GM12878 (cell line): ENCODE measurements around the gene CNN2. TPM values are rescaled to one million over a fixed set of nuclear protein-coding genes. Genes with fewer than 3 reads are reported as not detected.

Source experiments
- ATAC-seq: fragments of 200-7000 bp; cut with Tn5 transposase; 3 replicates; pipeline ENCODE4 v1.9.1; 2020; ENCODE audit warnings: mild to moderate bottlenecking, moderate library complexity
- BruUV-seq: library from RNA; stranded (reverse); fragments of 400-500 nt; replicated peaks from 2 replicates; lab custom pipeline; 2021; lab: Mats Ljungman, UMichigan
- CTCF ChIA-PET: fragments of 300-600 bp; sonication (Branson Sonifier 250); formaldehyde crosslinking; extraction: SDS; loops from one replicate; lab custom pipeline; 2021; ENCODE audit warnings: inconsistent platforms; lab: Yijun Ruan, JAX
- POLR2A ChIA-PET: fragments of 350-600 bp; formaldehyde crosslinking; extraction: SDS; loops from one replicate; lab custom pipeline; 2021; ENCODE audit warnings: inconsistent platforms; lab: Charles Lee
- RAD21 ChIA-PET: fragments of 300-600 bp; sonication (Branson Sonifier 250); formaldehyde crosslinking; loops from one replicate; lab custom pipeline; 2023; ENCODE audit warnings: antibody characterized with exemption; ENCODE audit not compliant: unreplicated experiment; lab: Charles Lee
- SMC1A ChIA-PET: fragments of 300-600 bp; sonication (Branson Sonifier 250); formaldehyde crosslinking; loops from one replicate; lab custom pipeline; 2023; ENCODE audit not compliant: unreplicated experiment, uncharacterized antibody; lab: Charles Lee
- DNase-seq: peaks from one replicate; pipeline ENCODE4 v3.0.0-alpha.2; 2011; ENCODE audit warnings: low read depth, low spot score
- FAIRE-seq: peaks from 3 replicates; lab custom pipeline; 2011; peaks lifted over from hg19 to GRCh38; lab: Jason Lieb, UNC
- H2AFZ ChIP-seq: 2 replicates; pipeline ENCODE4 v1.6.0; 2011; ENCODE audit warnings: low read depth, low read length, control low read depth; ENCODE audit not compliant: control insufficient read depth
- H3K27ac ChIP-seq: 2 replicates; pipeline ENCODE4 v1.5.1; 2011; ENCODE audit warnings: control low read depth; ENCODE audit not compliant: control insufficient read depth, insufficient read depth
- H3K27me3 ChIP-seq, 2 experiments: replicated peaks in 1 of 2; 2 replicates each; pipeline versions ENCODE4 v1.6.0 to v1.6.1; 2011; ENCODE audit warnings: low read length in 1 of 2; ENCODE audit not compliant: control insufficient read depth in 2 of 2, insufficient read depth in 2 of 2
- H3K36me3 ChIP-seq, 2 experiments: 2 replicates each; pipeline ENCODE4 v1.5.1; 2011; ENCODE audit warnings: low read length in 1 of 2; ENCODE audit not compliant: control insufficient read depth in 2 of 2, insufficient read depth in 2 of 2
- H3K4me1 ChIP-seq: 2 replicates; pipeline ENCODE4 v1.6.1; 2011; ENCODE audit warnings: mild to moderate bottlenecking, low read length, moderate library complexity, mixed read lengths; ENCODE audit not compliant: control insufficient read depth, insufficient read depth
- H3K4me2 ChIP-seq: 2 replicates; pipeline ENCODE4 v1.6.0; 2011; ENCODE audit warnings: control low read depth; ENCODE audit not compliant: control insufficient read depth, insufficient read depth
- H3K4me3 ChIP-seq: fragments of 200-600 bp; sonication (generic); 2 replicates; pipeline ENCODE4 v1.5.1; 2016
- H3K79me2 ChIP-seq: 2 replicates; pipeline ENCODE4 v1.6.0; 2011; ENCODE audit warnings: low read length; ENCODE audit not compliant: control insufficient read depth, insufficient read depth
- H3K9ac ChIP-seq: 2 replicates; pipeline ENCODE4 v1.8.0; 2011; ENCODE audit warnings: low read length, control low read depth, mixed read lengths; ENCODE audit not compliant: control insufficient read depth, insufficient read depth
- H3K9me3 ChIP-seq: replicated peaks from 3 replicates; pipeline ENCODE4 v1.5.1; 2011; ENCODE audit warnings: mild to moderate bottlenecking, low read length; ENCODE audit not compliant: control insufficient read depth, insufficient read depth
- H4K20me1 ChIP-seq: 2 replicates; pipeline ENCODE4 v1.6.0; 2011; ENCODE audit not compliant: control insufficient read depth, insufficient read depth
- SMARCA5 ChIP-seq: fragments of 450-650 bp; IDR thresholded peaks from 2 replicates; pipeline ENCODE4 v1.6.1; 2017; ENCODE audit warnings: mild to moderate bottlenecking
- STAT3 ChIP-seq: IDR thresholded peaks from 2 replicates; pipeline ENCODE4 v1.6.1; 2011; ENCODE audit warnings: low read depth, low read length, improper control_type of control experiment
- ZNF384 ChIP-seq: IDR thresholded peaks from 2 replicates; pipeline ENCODE4 v1.6.1; 2012; ENCODE audit warnings: low read depth, mild to moderate bottlenecking, low read length, improper control_type of control experiment, borderline replicate concordance
- WGBS: methylation state at CpG from one replicate; pipeline ENCODE4 v1.1.6; 2016; ENCODE audit warnings: low lambda C conversion rate; ENCODE audit not compliant: insufficient replicate concordance, insufficient coverage; ENCODE audit errors: missing lambda C conversion rate; 5-methylcytosine and 5-hydroxymethylcytosine counted together
- in situ Hi-C: fragments of 300-500 bp; cut with MboI; formaldehyde crosslinking; loops from 9 replicates; pipeline ENCODE4 v1.14.3; 2018; ENCODE audit warnings: mixed read lengths
- intact Hi-C: fragments of 100-400 bp; cut with micrococcal nuclease; formaldehyde crosslinking; loops from one replicate; pipeline ENCODE4 v1.14.2; 2022; ENCODE audit not compliant: unreplicated experiment
- polyA plus RNA-seq, 11 experiments: library from polyadenylated mRNA; depleted of rRNA in 4 of 11; unstranded in 6 of 11; stranded (reverse) in 5 of 11; fragments of >200 nt; fragmentation: Nextera tagmentation in 4 of 11; fragmentation: Illumina TruSeq in 1 of 11; extraction: Ambion mirVana in 4 of 11; extraction: Trizol in 1 of 11; gene quantifications; 1 replicate in 1 of 11; 2 replicates in 10 of 11; pipeline versions ENCODE4 v1.2.1 to v1.2.3, GENCODE V29; 2011 to 2016; ENCODE audit warnings: inconsistent platforms in 2 of 11, missing spikeins in 2 of 11, low read depth in 1 of 11
- total RNA-seq, 4 experiments: library from RNA; depleted of rRNA in 3 of 4; stranded (reverse); fragments of >200 nt in 3 of 4; fragmentation: Illumina TruSeq in 1 of 4; extraction: Trizol in 1 of 4; gene quantifications; 2 replicates each; pipeline versions ENCODE4 v1.2.1 to v1.2.3, GENCODE V29; 2013 to 2021
- TF ChIP-seq, protein P1 (sequence below): fragments of 450-650 bp; IDR thresholded peaks from 2 replicates; pipeline ENCODE4 v1.6.1; 2016; ENCODE audit warnings: mild to moderate bottlenecking
- TF ChIP-seq, protein P2 (sequence below): IDR thresholded peaks from 2 replicates; pipeline ENCODE4 v1.6.1; 2011; ENCODE audit warnings: borderline replicate concordance, low read depth, mild to moderate bottlenecking, moderate library complexity, low read length; ENCODE audit not compliant: insufficient read depth, poor library complexity, severe bottlenecking
- TF ChIP-seq, protein P3 (sequence below): fragments of 450-650 bp; IDR thresholded peaks from 2 replicates; pipeline ENCODE4 v1.6.1; 2017; ENCODE audit warnings: mild to moderate bottlenecking, moderate library complexity

Gene CNN2
- total and polyA plus RNA-seq, 10 of the 15 experiments (the other 5 are each of a cell fraction or from before 2014, with no cell fraction given), result 34.7 to 311 (median 172) TPM

DNA sequence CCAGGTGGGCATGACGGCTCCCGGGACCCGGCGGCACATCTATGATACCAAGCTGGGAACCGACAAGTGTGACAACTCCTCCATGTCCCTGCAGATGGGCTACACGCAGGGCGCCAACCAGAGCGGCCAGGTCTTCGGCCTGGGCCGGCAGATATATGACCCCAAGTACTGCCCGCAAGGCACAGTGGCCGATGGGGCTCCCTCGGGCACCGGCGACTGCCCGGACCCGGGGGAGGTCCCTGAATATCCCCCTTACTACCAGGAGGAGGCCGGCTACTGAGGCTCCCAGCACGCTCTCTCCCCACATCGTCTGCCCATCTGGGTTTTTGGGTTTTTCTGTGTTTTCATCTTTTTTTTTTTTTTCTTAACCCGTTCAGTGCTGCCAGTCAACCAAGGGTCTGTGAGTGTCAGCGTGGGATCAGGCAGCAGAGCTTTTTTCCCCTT is 11.2 kb downstream of the CNN2 start:
- Histone ChIP-seq H3K4me1 (peaks cover 38% of the 10 kb centered on the region), H3K4me2 (peak overlapping the region; percentile 73), H3K27ac (peak overlapping the region; percentile 78)
- intact Hi-C loops, result no loop called here
- CTCF ChIA-PET, result interaction anchor here (0.6 to 1.8 kb wide), 3 partner anchors 10 to 207 kb away, joined by 4 to 11 read pairs (median 4); no protein-coding TSS in a partner anchor
- TF ChIP-seq, protein P1, sequence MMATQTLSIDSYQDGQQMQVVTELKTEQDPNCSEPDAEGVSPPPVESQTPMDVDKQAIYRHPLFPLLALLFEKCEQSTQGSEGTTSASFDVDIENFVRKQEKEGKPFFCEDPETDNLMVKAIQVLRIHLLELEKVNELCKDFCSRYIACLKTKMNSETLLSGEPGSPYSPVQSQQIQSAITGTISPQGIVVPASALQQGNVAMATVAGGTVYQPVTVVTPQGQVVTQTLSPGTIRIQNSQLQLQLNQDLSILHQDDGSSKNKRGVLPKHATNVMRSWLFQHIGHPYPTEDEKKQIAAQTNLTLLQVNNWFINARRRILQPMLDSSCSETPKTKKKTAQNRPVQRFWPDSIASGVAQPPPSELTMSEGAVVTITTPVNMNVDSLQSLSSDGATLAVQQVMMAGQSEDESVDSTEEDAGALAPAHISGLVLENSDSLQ, result peak; percentile 90
- no peak for TF ChIP-seq STAT3
- TF ChIP-seq ZNF384, result 0 out of 2 replicates have a peak, but pooled peaks have one; percentile 32
- TF ChIP-seq, protein P2, sequence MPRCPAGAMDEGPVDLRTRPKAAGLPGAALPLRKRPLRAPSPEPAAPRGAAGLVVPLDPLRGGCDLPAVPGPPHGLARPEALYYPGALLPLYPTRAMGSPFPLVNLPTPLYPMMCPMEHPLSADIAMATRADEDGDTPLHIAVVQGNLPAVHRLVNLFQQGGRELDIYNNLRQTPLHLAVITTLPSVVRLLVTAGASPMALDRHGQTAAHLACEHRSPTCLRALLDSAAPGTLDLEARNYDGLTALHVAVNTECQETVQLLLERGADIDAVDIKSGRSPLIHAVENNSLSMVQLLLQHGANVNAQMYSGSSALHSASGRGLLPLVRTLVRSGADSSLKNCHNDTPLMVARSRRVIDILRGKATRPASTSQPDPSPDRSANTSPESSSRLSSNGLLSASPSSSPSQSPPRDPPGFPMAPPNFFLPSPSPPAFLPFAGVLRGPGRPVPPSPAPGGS, result peak; percentile 45
- TF ChIP-seq SMARCA5, result peak; percentile 54; the same call in 1 of the 2 replicates
- TF ChIP-seq, protein P3, sequence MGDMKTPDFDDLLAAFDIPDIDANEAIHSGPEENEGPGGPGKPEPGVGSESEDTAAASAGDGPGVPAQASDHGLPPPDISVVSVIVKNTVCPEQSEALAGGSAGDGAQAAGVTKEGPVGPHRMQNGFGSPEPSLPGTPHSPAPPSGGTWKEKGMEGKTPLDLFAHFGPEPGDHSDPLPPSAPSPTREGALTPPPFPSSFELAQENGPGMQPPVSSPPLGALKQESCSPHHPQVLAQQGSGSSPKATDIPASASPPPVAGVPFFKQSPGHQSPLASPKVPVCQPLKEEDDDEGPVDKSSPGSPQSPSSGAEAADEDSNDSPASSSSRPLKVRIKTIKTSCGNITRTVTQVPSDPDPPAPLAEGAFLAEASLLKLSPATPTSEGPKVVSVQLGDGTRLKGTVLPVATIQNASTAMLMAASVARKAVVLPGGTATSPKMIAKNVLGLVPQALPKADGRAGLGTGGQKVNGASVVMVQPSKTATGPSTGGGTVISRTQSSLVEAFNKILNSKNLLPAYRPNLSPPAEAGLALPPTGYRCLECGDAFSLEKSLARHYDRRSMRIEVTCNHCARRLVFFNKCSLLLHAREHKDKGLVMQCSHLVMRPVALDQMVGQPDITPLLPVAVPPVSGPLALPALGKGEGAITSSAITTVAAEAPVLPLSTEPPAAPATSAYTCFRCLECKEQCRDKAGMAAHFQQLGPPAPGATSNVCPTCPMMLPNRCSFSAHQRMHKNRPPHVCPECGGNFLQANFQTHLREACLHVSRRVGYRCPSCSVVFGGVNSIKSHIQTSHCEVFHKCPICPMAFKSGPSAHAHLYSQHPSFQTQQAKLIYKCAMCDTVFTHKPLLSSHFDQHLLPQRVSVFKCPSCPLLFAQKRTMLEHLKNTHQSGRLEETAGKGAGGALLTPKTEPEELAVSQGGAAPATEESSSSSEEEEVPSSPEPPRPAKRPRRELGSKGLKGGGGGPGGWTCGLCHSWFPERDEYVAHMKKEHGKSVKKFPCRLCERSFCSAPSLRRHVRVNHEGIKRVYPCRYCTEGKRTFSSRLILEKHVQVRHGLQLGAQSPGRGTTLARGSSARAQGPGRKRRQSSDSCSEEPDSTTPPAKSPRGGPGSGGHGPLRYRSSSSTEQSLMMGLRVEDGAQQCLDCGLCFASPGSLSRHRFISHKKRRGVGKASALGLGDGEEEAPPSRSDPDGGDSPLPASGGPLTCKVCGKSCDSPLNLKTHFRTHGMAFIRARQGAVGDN, result no peak
- TF ChIP-seq, all 136 proteins: peak for 4
- 6% methylated on average over 22 of the region's 22 CpGs for WGBS
- H3K4me3 ChIP-seq, result peak overlapping the region; percentile 34; the same call in 1 of the 2 replicates
- DNase-seq (no peak), FAIRE-seq (no peak), ATAC-seq (peak; percentile 1)
- in situ Hi-C loops, result no loop called here
- peaks cover 3% of the 10 kb centered on the region; the same call in 1 of the 2 replicates for H3K79me2 ChIP-seq
- no TSS peak for BruUV-seq
- ChIA-PET RAD21 (interaction anchor here (0.7 to 4.5 kb wide), 3 partner anchors 10 to 30 kb away, joined by 3 to 39 read pairs (median 8); partner anchors contain the start of genes ARHGAP45 and CNN2), SMC1A (interaction anchor here (0.9 to 5.9 kb wide), 3 partner anchors 9 to 65 kb away, joined by 3 to 22 read pairs (median 4); partner anchors contain the start of gene WDR18), POLR2A (interaction anchor here (0.6 to 6.3 kb wide), 7 partner anchors 11 to 115 kb away, joined by 3 to 83 read pairs (median 8); partner anchors contain the start of genes ARHGAP45 and CNN2)
- H3K9me3 ChIP-seq, result no peaks in the 10 kb centered on the region; the same call in 2 of the 3 replicates
- no peaks in the 10 kb centered on the region for H4K20me1 ChIP-seq
- no peak overlapping the region for H2AFZ ChIP-seq
- no peaks in the 10 kb centered on the region for H3K27me3 ChIP-seq
- peaks cover 7 to 11% of the 10 kb centered on the region in 2 experiments for H3K36me3 ChIP-seq
- peak overlapping the region; percentile 42; the same call in 1 of the 2 replicates for H3K9ac ChIP-seq
